GM12878 (cell line): ENCODE measurements around the gene CKAP5. TPM values are rescaled to one million over a fixed set of nuclear protein-coding genes. Genes with fewer than 3 reads are reported as not detected.

Source experiments
- ATAC-seq: fragments of 200-7000 bp; cut with Tn5 transposase; 3 replicates; pipeline ENCODE4 v1.9.1; 2020; ENCODE audit warnings: mild to moderate bottlenecking, moderate library complexity
- BruUV-seq: library from RNA; stranded (reverse); fragments of 400-500 nt; replicated peaks from 2 replicates; lab custom pipeline; 2021; lab: Mats Ljungman, UMichigan
- CTCF ChIA-PET: fragments of 300-600 bp; sonication (Branson Sonifier 250); formaldehyde crosslinking; extraction: SDS; loops from one replicate; lab custom pipeline; 2021; ENCODE audit warnings: inconsistent platforms; lab: Yijun Ruan, JAX
- POLR2A ChIA-PET: fragments of 350-600 bp; formaldehyde crosslinking; extraction: SDS; loops from one replicate; lab custom pipeline; 2021; ENCODE audit warnings: inconsistent platforms; lab: Charles Lee
- RAD21 ChIA-PET: fragments of 300-600 bp; sonication (Branson Sonifier 250); formaldehyde crosslinking; loops from one replicate; lab custom pipeline; 2023; ENCODE audit warnings: antibody characterized with exemption; ENCODE audit not compliant: unreplicated experiment; lab: Charles Lee
- SMC1A ChIA-PET: fragments of 300-600 bp; sonication (Branson Sonifier 250); formaldehyde crosslinking; loops from one replicate; lab custom pipeline; 2023; ENCODE audit not compliant: unreplicated experiment, uncharacterized antibody; lab: Charles Lee
- DNase-seq: peaks from one replicate; pipeline ENCODE4 v3.0.0-alpha.2; 2011; ENCODE audit warnings: low read depth, low spot score
- FAIRE-seq: peaks from 3 replicates; lab custom pipeline; 2011; peaks lifted over from hg19 to GRCh38; lab: Jason Lieb, UNC
- H2AFZ ChIP-seq: 2 replicates; pipeline ENCODE4 v1.6.0; 2011; ENCODE audit warnings: low read depth, low read length, control low read depth; ENCODE audit not compliant: control insufficient read depth
- H3K27ac ChIP-seq: 2 replicates; pipeline ENCODE4 v1.5.1; 2011; ENCODE audit warnings: control low read depth; ENCODE audit not compliant: control insufficient read depth, insufficient read depth
- H3K27me3 ChIP-seq, 2 experiments: replicated peaks in 1 of 2; 2 replicates each; pipeline versions ENCODE4 v1.6.0 to v1.6.1; 2011; ENCODE audit warnings: low read length in 1 of 2; ENCODE audit not compliant: control insufficient read depth in 2 of 2, insufficient read depth in 2 of 2
- H3K36me3 ChIP-seq, 2 experiments: 2 replicates each; pipeline ENCODE4 v1.5.1; 2011; ENCODE audit warnings: low read length in 1 of 2; ENCODE audit not compliant: control insufficient read depth in 2 of 2, insufficient read depth in 2 of 2
- H3K4me1 ChIP-seq: 2 replicates; pipeline ENCODE4 v1.6.1; 2011; ENCODE audit warnings: mild to moderate bottlenecking, low read length, moderate library complexity, mixed read lengths; ENCODE audit not compliant: control insufficient read depth, insufficient read depth
- H3K4me2 ChIP-seq: 2 replicates; pipeline ENCODE4 v1.6.0; 2011; ENCODE audit warnings: control low read depth; ENCODE audit not compliant: control insufficient read depth, insufficient read depth
- H3K4me3 ChIP-seq: fragments of 200-600 bp; sonication (generic); 2 replicates; pipeline ENCODE4 v1.5.1; 2016
- H3K79me2 ChIP-seq: 2 replicates; pipeline ENCODE4 v1.6.0; 2011; ENCODE audit warnings: low read length; ENCODE audit not compliant: control insufficient read depth, insufficient read depth
- H3K9ac ChIP-seq: 2 replicates; pipeline ENCODE4 v1.8.0; 2011; ENCODE audit warnings: low read length, control low read depth, mixed read lengths; ENCODE audit not compliant: control insufficient read depth, insufficient read depth
- H3K9me3 ChIP-seq: replicated peaks from 3 replicates; pipeline ENCODE4 v1.5.1; 2011; ENCODE audit warnings: mild to moderate bottlenecking, low read length; ENCODE audit not compliant: control insufficient read depth, insufficient read depth
- H4K20me1 ChIP-seq: 2 replicates; pipeline ENCODE4 v1.6.0; 2011; ENCODE audit not compliant: control insufficient read depth, insufficient read depth
- IKZF1 ChIP-seq: fragments of 450-650 bp; conservative IDR thresholded peaks from 2 replicates; pipeline ENCODE4 v1.6.1; 2017; ENCODE audit warnings: antibody characterized with exemption, mild to moderate bottlenecking
- SIN3A ChIP-seq: IDR thresholded peaks from 2 replicates; pipeline ENCODE4 v1.6.1; 2012; ENCODE audit warnings: low read depth, low read length, improper control_type of control experiment
- SREBF2 ChIP-seq: IDR thresholded peaks from 2 replicates; pipeline ENCODE4 v1.6.1; 2012; ENCODE audit warnings: mild to moderate bottlenecking, low read length
- TAF1 ChIP-seq: IDR thresholded peaks from 2 replicates; pipeline ENCODE4 v1.6.1; 2011; ENCODE audit warnings: mild to moderate bottlenecking, low read depth, low read length, borderline replicate concordance
- WGBS: methylation state at CpG from one replicate; pipeline ENCODE4 v1.1.6; 2016; ENCODE audit warnings: low lambda C conversion rate; ENCODE audit not compliant: insufficient replicate concordance, insufficient coverage; ENCODE audit errors: missing lambda C conversion rate; 5-methylcytosine and 5-hydroxymethylcytosine counted together
- in situ Hi-C: fragments of 300-500 bp; cut with MboI; formaldehyde crosslinking; loops from 9 replicates; pipeline ENCODE4 v1.14.3; 2018; ENCODE audit warnings: mixed read lengths
- intact Hi-C: fragments of 100-400 bp; cut with micrococcal nuclease; formaldehyde crosslinking; loops from one replicate; pipeline ENCODE4 v1.14.2; 2022; ENCODE audit not compliant: unreplicated experiment
- polyA plus RNA-seq, 11 experiments: library from polyadenylated mRNA; depleted of rRNA in 4 of 11; unstranded in 6 of 11; stranded (reverse) in 5 of 11; fragments of >200 nt; fragmentation: Nextera tagmentation in 4 of 11; fragmentation: Illumina TruSeq in 1 of 11; extraction: Ambion mirVana in 4 of 11; extraction: Trizol in 1 of 11; gene quantifications; 1 replicate in 1 of 11; 2 replicates in 10 of 11; pipeline versions ENCODE4 v1.2.1 to v1.2.3, GENCODE V29; 2011 to 2016; ENCODE audit warnings: inconsistent platforms in 2 of 11, missing spikeins in 2 of 11, low read depth in 1 of 11
- total RNA-seq, 4 experiments: library from RNA; depleted of rRNA in 3 of 4; stranded (reverse); fragments of >200 nt in 3 of 4; fragmentation: Illumina TruSeq in 1 of 4; extraction: Trizol in 1 of 4; gene quantifications; 2 replicates each; pipeline versions ENCODE4 v1.2.1 to v1.2.3, GENCODE V29; 2013 to 2021

The CKAP5 gene
- total and polyA plus RNA-seq, 10 of the 15 experiments (the other 5 are each of a cell fraction or from before 2014, with no cell fraction given) = 20.1 to 161 (median 79.8) TPM

- ChIA-PET RAD21 (interaction anchor here (1.1 kb wide), 1 partner anchor 679 kb away, joined by 3 read pairs; no protein-coding TSS in a partner anchor), POLR2A (interaction anchor here (1.2 kb wide), 1 partner anchor 8 kb away, joined by 3 read pairs; no protein-coding TSS in a partner anchor), SMC1A (no interaction called here), CTCF (no interaction called here)
- Histone ChIP-seq H2AFZ (no peak overlapping the region), H3K9ac (no peak overlapping the region), H3K4me3 (no peak overlapping the region), H3K9me3 (no peaks in the 10 kb centered on the region), H3K4me1 (peaks cover 4% of the 10 kb centered on the region), H3K4me2 (no peak overlapping the region), H3K27me3 (no peaks in the 10 kb centered on the region), H4K20me1 (no peaks in the 10 kb centered on the region; the same call in 1 of the 2 replicates), H3K36me3 (peaks cover 7 to 10% of the 10 kb centered on the region in 2 experiments; a peak in 3 of 4 replicates), H3K79me2 (peaks cover 26% of the 10 kb centered on the region), H3K27ac (no peak overlapping the region)
- 69% methylated on average over 2 of the region's 2 CpGs for WGBS
- no peak for ATAC-seq
- intact Hi-C loops (no loop called here), in situ Hi-C loops (no loop called here)
- no peak for TF ChIP-seq SREBF2
- DNase-seq = no peak
- no peak for FAIRE-seq
- no TSS peak for BruUV-seq
Measured at GRCh38 chr11:46697723-46698122, 148.4 kb downstream of the CKAP5 start.

- DNase-seq = no peak
- no peak for ATAC-seq
- no TSS peak for BruUV-seq
- no peak for TF ChIP-seq TAF1
- no peak for TF ChIP-seq IKZF1
- TF ChIP-seq SIN3A = no peak
- Histone ChIP-seq H4K20me1 (no peaks in the 10 kb centered on the region), H3K36me3 (peaks cover 5 to 10% of the 10 kb centered on the region in 2 experiments; a peak in 3 of 4 replicates), H3K27ac (no peak overlapping the region), H3K79me2 (peaks cover 22% of the 10 kb centered on the region), H3K9ac (no peak overlapping the region), H2AFZ (no peak overlapping the region), H3K4me3 (no peak overlapping the region), H3K4me1 (no peaks in the 10 kb centered on the region; the same call in 1 of the 2 replicates), H3K27me3 (no peaks in the 10 kb centered on the region), H3K9me3 (no peaks in the 10 kb centered on the region), H3K4me2 (no peak overlapping the region)
- SMC1A ChIA-PET = no interaction called here
- in situ Hi-C loops (no loop called here), intact Hi-C loops (no loop called here)
- POLR2A ChIA-PET = interaction anchor here (1.2 kb wide), 1 partner anchor 9 kb away, joined by 3 read pairs; no protein-coding TSS in a partner anchor
- no peak for FAIRE-seq
- CTCF ChIA-PET = no interaction called here
- 98% methylated on average over 3 of the region's 3 CpGs for WGBS
- RAD21 ChIA-PET = no interaction called here
Measured at GRCh38 chr11:46697303-46697702, 148.8 kb downstream of the CKAP5 start.
